Measurements from ENCODE around the gene ACTN4.
"Not testable (repeated sequence)": the region's sequence is repeated elsewhere in the genome, so short reads cannot be mapped to it uniquely, and the experiment has no call there.

ACTN4 gene

DNA sequence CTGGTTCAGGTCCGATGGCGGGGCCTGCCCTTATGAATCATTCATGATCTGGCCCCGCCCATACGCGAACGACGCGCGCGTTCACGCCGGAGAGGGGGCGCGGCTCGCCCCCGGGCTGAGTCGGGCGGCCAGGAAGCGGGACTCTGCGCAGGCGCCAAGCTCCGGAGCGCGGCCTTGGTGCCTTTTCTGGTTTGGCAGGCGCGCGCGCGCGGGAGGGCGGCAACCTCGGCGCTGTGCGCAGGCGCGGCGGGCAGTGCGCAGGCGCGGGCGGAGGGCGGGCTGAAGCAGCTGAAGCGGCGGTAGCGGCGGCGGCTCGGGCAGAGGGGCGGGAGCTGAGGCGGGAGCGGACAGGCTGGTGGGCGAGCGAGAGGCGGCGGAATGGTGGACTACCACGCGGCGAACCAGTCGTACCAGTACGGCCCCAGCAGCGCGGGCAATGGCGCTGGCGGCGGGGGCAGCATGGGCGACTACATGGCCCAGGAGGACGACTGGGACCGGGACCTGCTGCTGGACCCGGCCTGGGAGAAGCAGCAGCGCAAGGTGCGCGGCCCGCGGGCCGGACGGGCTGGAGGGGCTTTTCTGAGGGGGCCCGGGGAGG is at the start of gene ACTN4:
Gene ACTN4, plus strand, starts transcription at position 282 of the 598 bp plus-strand sequence. Its CDS starts 97 bp downstream, at position 379.
- peak; percentile 100 for DNase-seq

- DNase-seq: no peak
Observed at GRCh38 chr19:38599722-38600121, 47.7 kb upstream of the ACTN4 start.

DNA sequence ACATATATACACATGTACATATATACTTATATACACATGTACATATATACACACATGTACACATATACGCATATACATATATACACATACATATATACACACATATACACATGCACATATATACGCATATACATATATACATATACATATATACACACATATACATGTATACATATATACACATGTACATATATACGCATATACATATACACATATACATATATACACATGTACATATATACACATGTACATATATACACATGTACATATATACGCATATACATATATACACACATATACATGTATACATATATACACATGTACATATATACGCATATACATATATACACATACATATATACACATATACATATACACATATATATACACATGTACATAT is 44.6 kb upstream of the ACTN4 start:
- DNase-seq: not testable (repeated sequence)

GRCh38 chr19:38606131-38606530 is 41.3 kb upstream of the ACTN4 start:
- DNase-seq: no peak

- DNase-seq: no peak
Observed at GRCh38 chr19:38614289-38614688, 33.2 kb upstream of the ACTN4 start.

- no peak for DNase-seq
Observed at GRCh38 chr19:38615007-38615581, 32.4 kb upstream of the ACTN4 start.

GRCh38 chr19:38616265-38616664 is 31.2 kb upstream of the ACTN4 start:
- no peak for DNase-seq

GRCh38 chr19:38617283-38617763 is 30.1 kb upstream of the ACTN4 start:
- DNase-seq: no peak

DNA sequence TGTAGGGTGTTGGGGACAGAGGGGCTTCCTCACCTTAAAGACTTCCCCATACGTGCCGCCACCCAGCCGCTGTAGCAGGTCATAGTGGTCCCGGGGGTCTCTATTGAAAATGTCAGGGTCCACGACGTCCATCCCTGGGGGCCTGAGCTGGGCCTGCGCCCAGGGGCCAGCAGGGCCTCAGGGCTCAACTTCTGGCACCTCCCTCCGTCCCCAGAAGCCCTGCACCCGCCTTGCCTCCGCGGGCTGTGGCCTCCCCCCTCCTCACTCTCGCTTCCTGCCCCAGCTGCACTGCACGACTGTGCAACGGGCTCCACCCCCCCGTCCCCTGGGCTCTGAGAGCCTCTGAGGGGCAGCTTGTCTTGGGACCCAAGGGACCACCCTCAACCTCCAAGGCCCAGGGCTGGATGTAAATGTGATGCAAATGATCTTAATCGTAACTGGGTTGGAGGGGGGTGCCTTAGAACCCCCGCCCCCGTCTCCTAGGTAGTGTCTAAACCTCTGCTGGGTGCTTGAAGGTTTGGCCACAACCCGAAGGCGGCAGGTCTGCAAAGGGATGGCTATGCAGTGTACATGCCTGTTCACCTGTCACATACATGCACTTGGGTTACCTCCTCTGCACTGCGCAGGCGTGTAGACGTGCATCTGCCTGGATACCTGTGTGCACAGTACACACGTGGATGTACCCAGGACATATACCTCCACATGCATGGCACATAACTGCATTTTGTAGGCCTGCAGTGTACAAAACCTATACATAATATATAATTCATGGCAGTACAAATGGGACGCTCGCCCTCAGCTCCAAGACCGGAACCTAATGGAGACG is 29.5 kb upstream of the ACTN4 start, which contains the start of gene MAP4K1:
Gene MAP4K1, minus strand, starts transcription at position 190 of the 826 bp plus-strand sequence. Its CDS starts 58 bp downstream, at position 132.
- DNase-seq: peak; percentile 85

GRCh38 chr19:38618590-38619360 is 28.7 kb upstream of the ACTN4 start, which contains the start of gene EIF3K:
TSS of gene EIF3K (plus strand) at chr19:38619188. CDS start at chr19:38619269, 81 bp downstream.
- DNase-seq: peak; percentile 100

DNA sequence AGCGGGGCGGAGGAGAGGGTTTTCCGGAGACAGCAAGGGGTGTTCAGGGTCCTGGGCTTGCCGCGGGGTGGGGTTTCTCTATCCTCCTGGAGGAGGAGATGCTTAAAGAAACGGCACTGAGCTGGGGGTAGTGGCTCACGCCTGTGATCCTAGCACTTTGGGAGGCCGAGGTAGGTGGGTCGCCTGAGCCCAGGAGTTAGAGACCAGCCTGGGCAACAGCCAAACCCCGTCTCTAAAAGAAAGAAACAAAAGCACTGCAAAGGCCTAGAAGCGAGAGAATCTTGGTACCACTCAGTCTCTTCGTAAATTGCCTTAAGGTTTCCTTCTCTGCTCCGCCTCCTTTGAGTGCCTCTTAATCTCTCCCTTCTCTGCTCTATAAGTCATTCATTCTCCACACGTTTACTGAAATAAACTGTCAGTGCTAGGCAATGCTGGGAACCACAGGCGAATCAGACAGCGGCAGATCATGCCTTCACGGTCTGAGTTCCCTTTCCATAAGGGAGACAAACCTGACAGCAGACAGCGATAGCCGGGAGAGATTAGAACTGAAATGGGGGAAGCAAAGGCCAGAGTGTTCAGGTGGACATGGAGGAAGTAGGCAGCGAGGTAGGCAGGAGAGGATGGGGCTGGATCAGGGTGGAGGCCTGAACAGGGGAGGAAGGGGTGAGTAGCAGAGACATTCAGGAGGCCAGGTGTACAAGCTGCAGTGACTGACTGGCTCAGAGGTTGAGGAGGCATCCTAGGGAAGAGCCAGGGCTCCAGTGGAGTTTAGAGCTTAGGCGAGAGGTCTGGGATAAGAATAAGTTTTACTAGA is 27.9 kb upstream of the ACTN4 start:
- DNase-seq: no peak

- no peak for DNase-seq
Observed at GRCh38 chr19:38624822-38625221, 22.6 kb upstream of the ACTN4 start.

DNA sequence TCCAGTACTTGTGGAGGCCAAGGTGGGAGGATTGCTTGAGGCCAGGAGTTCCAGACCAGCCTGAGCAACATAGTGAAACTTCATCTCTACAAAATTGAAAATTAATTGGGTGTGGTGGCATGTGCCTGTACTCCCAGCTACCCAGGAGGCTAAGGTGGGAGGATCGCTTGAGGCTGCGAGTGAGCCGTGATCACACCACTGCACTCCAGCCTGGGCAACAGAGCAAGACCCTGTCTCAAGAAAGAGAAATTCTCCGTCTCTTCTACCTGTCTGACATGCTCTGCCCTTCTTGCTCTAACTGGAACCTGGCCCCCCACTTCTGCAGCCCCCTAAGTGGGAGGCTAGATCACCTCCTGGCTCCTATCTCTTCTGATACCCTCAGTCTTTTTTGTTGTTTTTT is 21.0 kb upstream of the ACTN4 start:
- DNase-seq: no peak

DNA sequence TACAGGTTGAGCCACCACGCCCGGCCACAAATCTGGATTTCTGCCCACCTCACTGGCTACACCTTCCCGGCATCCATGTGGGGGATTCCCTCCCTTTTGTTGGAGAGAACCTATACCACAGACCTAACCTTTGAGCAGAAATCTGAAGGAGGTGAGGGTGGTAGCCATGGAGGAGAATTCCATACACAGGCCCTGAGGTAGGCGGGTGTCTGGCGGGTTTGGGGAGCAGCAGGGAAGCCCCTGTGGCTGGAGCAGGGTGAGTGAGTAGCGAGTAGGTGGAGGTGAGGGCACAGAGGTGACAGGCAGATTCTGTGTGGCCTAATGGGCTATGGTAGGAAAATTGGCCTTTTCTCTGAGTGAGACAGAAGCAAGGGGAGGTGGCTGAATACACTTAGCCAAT is 17.9 kb upstream of the ACTN4 start:
- no peak for DNase-seq

DNA sequence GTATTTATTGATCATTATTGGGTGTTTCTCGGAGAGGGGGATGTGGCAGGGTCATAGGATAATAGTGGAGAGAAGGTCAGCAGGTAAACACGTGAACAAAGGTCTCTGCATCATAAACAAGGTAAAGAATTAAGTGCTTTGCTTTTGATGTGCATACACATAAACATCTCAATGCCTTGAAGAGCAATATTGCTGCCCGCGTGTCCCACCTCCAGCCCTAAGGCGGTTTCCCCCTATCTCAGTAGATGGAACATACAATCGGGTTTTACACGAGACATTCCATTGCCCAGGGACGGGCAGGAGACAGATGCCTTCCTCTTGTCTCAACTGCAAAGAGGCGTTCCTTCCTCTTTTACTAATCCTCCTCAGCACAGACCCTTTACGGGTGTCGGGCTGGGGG is 16.1 kb upstream of the ACTN4 start:
- DNase-seq: not testable (repeated sequence)

GRCh38 chr19:38631811-38632475 is 15.5 kb upstream of the ACTN4 start:
- not testable (repeated sequence) for DNase-seq

- DNase-seq: no peak
Observed at GRCh38 chr19:38632476-38633213, 14.8 kb upstream of the ACTN4 start.

DNA sequence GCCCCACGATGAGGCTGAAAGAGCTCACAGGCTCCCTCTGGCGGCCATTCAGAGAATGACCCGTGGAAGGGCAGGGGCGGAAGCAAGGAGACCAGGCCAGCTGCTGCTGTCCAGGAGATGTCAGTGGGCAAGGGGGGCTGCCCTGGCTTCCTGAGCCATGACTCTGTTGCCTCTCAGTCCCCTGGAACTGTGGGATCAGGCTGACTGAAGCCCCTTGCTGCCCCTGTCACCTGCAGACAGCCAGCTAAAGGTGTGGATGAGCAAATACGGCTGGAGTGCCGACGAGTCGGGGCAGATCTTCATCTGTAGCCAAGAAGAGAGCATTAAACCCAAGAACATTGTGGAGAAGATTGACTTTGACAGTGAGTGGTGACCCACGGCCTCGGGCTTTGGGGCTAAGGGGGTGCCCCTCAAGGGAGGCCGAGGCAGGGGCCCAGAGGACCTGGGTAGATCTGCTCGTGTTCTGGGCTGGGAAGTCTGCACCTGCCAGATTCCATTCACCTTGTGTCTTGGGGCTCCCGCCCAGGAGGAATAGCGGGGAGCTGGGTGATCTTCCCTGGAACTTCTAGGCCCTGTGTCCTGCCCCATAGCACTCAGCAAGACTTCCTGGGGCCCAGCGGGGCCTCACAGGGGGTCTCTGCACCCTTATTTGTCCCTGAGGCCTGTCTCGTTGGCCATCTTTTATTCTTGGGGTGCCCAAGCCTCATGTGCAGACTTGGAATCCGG is 12.5 kb upstream of the ACTN4 start:
- peak; percentile 81 for DNase-seq

DNA sequence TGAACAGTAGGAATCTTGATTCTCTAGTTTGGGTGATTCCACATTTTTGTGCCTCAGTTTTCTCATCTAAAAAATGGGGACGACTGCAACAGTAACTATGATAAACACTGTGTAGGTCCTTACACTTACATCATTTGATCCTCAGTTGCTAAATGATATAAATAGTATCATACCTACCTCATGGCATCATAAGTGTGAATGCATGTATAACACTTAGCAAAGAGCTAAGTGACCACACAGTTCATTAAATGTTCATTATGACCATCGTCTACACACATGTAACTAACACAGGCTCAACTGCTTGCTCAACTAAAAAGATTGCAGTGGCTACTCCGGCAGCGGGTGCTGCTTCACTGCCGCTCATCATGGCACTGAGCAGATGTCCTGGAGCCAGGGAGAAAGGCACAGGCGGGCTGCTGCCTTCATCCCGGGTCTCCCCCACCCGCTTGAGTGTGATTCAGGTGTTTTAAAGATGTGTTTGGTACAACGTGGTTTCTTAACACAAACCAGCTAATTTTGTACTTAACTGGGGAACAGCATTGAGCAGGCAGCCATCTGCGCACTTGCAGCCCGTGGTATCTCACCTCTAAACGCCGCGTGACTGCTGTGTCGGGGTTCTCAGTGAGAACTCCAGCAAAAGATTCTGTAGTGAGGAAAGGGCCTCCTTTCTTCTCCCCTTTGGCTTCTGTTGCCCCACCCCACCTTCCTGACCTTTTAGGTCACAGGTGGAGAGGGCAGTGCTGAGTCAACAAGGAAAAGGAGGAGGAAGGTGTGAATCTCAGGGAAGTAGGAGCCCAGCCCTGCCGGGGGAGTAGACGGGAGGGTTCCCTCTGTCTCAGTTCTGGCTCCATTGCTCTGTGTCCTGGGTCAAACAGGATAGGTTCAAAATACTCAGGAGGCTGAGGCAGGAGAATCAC is 11.7 kb upstream of the ACTN4 start:
- DNase-seq: no peak
